GM21825 (cell line): ENCODE data around the gene C2orf15.
"Not testable (repeated sequence)": the region's sequence is repeated elsewhere in the genome, so short reads cannot be mapped to it uniquely, and the experiment has no call there.

Experiments
- ATAC-seq: cut with Tn5 transposase; IDR thresholded peaks from one replicate; pipeline ENCODE4 v1.9.1; 2021; ENCODE audit warnings: mild to moderate bottlenecking, moderate library complexity; ENCODE audit not compliant: unreplicated experiment

Gene C2orf15

GRCh38 chr2:99159594-99159993 lies 18.1 kb downstream of the C2orf15 start:
- no peak for ATAC-seq

- ATAC-seq: no peak
These were observed 24.7 kb downstream of the C2orf15 start for GRCh38 chr2:99166218-99166617.

GRCh38 chr2:99169534-99169933 lies 28.0 kb downstream of the C2orf15 start:
- no peak for ATAC-seq

GRCh38 chr2:99171377-99172140 lies 30.1 kb downstream of the C2orf15 start:
- ATAC-seq: no peak

- ATAC-seq: peak; percentile 83
These were observed 39.5 kb downstream of the C2orf15 start, which contains the start of the genes MITD1 and MRPL30 for GRCh38 chr2:99180755-99181623. MITD1 (minus strand) TSS chr2:99181058; CDS start chr2:99180981, 77 bp downstream. MRPL30 (plus strand) TSS chr2:99181184; CDS start chr2:99186204, 5,020 bp downstream.

GRCh38 chr2:99181624-99182000 lies 40.1 kb downstream of the C2orf15 start:
- ATAC-seq: no peak

GRCh38 chr2:99183025-99183424 lies 41.5 kb downstream of the C2orf15 start:
- no peak for ATAC-seq

- ATAC-seq: no peak
These were observed 43.3 kb downstream of the C2orf15 start for GRCh38 chr2:99184811-99185210.

- no peak for ATAC-seq
These were observed 45.5 kb downstream of the C2orf15 start for GRCh38 chr2:99187011-99187410.

GRCh38 chr2:99188357-99188756 lies 46.9 kb downstream of the C2orf15 start:
- no peak for ATAC-seq

- no peak for ATAC-seq
These were observed 49.0 kb downstream of the C2orf15 start for GRCh38 chr2:99190548-99190947.

- not testable (repeated sequence) for ATAC-seq
These were observed 50.9 kb downstream of the C2orf15 start for GRCh38 chr2:99192364-99192763.

- ATAC-seq: no peak
These were observed 56.8 kb downstream of the C2orf15 start for GRCh38 chr2:99198103-99198841.

- no peak for ATAC-seq
These were observed 58.7 kb downstream of the C2orf15 start for GRCh38 chr2:99200076-99200800.
